Colonic mucosa (tissue), 4 donors: ENCODE data around the gene FBXO36. TPM values are rescaled to one million over a fixed set of nuclear protein-coding genes. Genes with fewer than 3 reads are reported as not detected.

ENCODE experiments used
- DNase-seq: peaks from one replicate; pipeline ENCODE4 v3.0.0-alpha.2; 2020
- H3K27ac ChIP-seq: fragments of 200-600 bp; one replicate; pipeline ENCODE4 v1.8.0; 2021
- H3K27me3 ChIP-seq: fragments of 200-600 bp; one replicate; pipeline ENCODE4 v1.8.0; 2021
- H3K36me3 ChIP-seq: fragments of 200-600 bp; one replicate; pipeline ENCODE4 v1.8.0; 2021
- H3K4me1 ChIP-seq: fragments of 200-600 bp; one replicate; pipeline ENCODE4 v1.8.0; 2021; ENCODE audit warnings: mild to moderate bottlenecking
- H3K4me3 ChIP-seq: fragments of 200-600 bp; one replicate; pipeline ENCODE4 v1.8.0; 2021
- H3K9ac ChIP-seq, 2 donors: one replicate each; pipeline ENCODE4 v1.7.0; 2013; ENCODE audit warnings: control low read depth in 2 of 2, low read depth in 2 of 2, low read length in 2 of 2
- H3K9me3 ChIP-seq: fragments of 200-600 bp; one replicate; pipeline ENCODE4 v1.8.0; 2021
- CTCF ChIP-seq: fragments of 200-600 bp; IDR thresholded peaks from one replicate; pipeline ENCODE4 v1.8.0; 2022; ENCODE audit warnings: antibody characterized with exemption, mild to moderate bottlenecking
- intact Hi-C: fragments of 100-400 bp; cut with DNase I; formaldehyde crosslinking; loops from one replicate; pipeline ENCODE4 v1.14.1; 2022
- total RNA-seq, 2 donors: library from RNA; stranded (reverse); fragmentation: NEBNext Ultra II Directional in 1 of 2; extraction: Animal tissue kit (Norgen Biotek cat#: 25700) in 1 of 2; gene quantifications; one replicate each; pipeline ENCODE4 v1.2.1, GENCODE V29; 2021
- donor health status: healthy.
- donor health status: DM: no; HTN: no; CAD: no.
- donor health status: DM: no; HTN: no; CAD: no.

Gene FBXO36
- total RNA-seq, 2 donors from 2014 or later = 0.77 to 1.9 TPM

- H3K9ac ChIP-seq = no peak overlapping the region
- no peaks in the 10 kb centered on the region for H3K27me3 ChIP-seq
- no peak for DNase-seq
- no peaks in the 10 kb centered on the region for H3K36me3 ChIP-seq
- TF ChIP-seq CTCF = no peak
- intact Hi-C loops = no loop called here
- H3K4me3 ChIP-seq = no peak overlapping the region
- no peaks in the 10 kb centered on the region for H3K4me1 ChIP-seq
- no peaks in the 10 kb centered on the region for H3K9me3 ChIP-seq
- H3K27ac ChIP-seq = no peak overlapping the region
Measured at GRCh38 chr2:230060672-230061293, 138.5 kb downstream of the FBXO36 start.

Other genes with a start within 250 kb of the FBXO36 start
- gene DNER, start 207.9 kb upstream of the FBXO36 start, total RNA-seq = 1 to 10 TPM in 1 of 2 donors, under 1 TPM in 1; 0.27 to 1.7 TPM
- 100 to 1,000 TPM; 180 to 209 TPM for gene TRIP12, start 494 bp upstream of the FBXO36 start, total RNA-seq
- gene SLC16A14, start 146.4 kb downstream of the FBXO36 start, total RNA-seq = 1 to 10 TPM; 5.3 to 7.9 TPM